ENCODE data around the gene RAB40C.
"Not testable (repeated sequence)": the region's sequence is repeated elsewhere in the genome, so short reads cannot be mapped to it uniquely, and the experiment has no call there.

The RAB40C gene

DNA sequence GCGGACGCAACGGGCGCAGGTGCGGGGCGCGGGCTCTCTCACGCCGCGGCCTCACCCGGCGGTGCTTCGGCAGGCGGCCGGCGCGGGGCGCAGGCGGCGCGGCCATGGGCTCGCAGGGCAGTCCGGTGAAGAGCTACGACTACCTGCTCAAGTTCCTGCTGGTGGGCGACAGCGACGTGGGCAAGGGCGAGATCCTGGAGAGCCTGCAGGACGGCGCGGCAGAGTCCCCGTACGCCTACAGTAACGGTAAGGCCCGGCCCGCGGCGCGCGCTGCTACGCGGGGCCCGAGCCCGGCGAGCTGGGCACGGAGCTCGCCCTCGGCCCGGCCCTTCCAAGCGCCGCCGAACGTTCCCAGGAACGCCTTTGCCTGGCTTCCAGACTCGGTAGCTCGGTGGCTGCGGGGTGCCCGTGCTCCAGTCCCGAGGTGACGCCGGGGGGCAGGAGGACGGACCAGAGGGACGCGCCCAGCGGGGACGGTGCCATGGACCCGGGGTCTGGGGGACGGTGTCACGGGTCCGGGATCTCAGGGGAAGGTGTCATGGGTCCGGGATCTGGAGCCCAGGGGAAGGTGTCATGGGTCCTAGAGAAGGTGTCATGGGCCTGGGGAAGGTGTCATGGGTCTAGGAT lies 435 bp downstream of the RAB40C start:
- peak; percentile 44 for DNase-seq (ENCODE audit: low read depth)

DNA sequence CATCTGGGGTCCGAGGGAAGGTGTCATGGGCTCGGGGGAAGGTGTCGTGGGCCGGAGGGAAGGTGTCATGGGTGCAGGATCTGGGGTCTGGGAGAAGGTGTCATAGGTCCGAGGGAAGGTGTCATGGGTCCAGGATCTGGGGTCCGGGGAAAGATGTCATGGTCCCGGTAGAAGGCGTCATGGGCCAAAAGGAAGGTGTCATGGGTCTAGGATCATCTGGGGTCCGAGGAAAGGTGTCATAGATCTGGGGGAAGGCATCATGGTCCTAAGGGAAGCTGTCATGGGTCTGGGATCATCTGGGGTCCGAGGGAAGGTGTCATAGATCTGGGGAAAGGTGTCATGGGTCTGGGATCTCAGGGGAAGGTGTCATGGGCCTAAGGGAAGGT lies 942 bp downstream of the RAB40C start:
- no peak for DNase-seq (ENCODE audit: low read depth)

DNA sequence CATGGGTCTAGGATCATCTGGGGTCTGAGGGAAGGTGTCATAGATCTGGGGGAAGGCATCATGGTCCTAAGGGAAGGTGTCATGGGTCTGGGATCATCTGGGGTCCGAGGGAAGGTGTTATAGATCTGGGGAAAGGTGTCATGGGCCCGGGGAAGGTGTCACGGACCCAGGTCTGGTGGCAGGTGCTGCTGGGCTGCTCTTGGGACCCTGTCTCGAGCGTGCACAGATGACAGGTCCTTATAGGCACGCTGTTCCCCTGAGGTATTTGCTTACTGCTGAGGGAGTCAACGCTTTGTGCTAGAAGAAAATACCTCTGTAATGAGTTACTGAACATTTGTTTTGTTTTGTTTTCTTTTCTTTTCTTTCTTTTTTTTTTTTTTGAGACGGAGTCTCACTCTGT lies 1.4 kb downstream of the RAB40C start:
- no peak for DNase-seq (ENCODE audit: low read depth)

DNA sequence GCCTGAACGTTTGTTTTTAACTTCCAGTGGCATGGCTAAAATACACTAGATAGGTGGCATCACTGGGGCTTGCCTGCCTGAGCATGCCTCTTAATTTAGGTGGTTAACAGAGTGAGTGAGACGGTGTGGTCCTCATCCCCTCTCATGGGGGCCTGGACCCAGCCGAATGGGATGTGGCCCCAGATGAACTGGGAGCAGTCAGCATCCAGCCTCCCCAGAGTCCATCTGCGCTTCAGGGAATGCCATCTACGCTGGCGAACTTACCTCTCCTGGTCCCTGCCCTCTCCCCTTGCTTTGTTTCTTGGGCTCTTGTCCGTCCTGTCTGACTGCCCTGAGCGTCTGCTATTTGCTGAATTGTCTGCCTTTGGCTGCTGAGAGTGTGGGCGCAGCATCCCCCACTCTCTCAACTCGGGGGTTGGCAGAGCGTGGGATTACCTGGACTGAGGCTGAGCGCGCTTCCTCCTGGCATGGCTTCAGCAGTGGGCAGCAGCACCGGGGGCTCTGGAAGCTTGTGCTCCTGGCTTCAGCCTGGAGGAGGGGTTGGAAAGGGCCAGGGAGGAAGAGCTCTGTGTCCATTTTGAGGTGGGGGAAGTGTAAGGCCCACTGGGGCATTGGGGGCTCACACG lies 2.1 kb downstream of the RAB40C start:
- no peak for DNase-seq (ENCODE audit: low read depth)

DNA sequence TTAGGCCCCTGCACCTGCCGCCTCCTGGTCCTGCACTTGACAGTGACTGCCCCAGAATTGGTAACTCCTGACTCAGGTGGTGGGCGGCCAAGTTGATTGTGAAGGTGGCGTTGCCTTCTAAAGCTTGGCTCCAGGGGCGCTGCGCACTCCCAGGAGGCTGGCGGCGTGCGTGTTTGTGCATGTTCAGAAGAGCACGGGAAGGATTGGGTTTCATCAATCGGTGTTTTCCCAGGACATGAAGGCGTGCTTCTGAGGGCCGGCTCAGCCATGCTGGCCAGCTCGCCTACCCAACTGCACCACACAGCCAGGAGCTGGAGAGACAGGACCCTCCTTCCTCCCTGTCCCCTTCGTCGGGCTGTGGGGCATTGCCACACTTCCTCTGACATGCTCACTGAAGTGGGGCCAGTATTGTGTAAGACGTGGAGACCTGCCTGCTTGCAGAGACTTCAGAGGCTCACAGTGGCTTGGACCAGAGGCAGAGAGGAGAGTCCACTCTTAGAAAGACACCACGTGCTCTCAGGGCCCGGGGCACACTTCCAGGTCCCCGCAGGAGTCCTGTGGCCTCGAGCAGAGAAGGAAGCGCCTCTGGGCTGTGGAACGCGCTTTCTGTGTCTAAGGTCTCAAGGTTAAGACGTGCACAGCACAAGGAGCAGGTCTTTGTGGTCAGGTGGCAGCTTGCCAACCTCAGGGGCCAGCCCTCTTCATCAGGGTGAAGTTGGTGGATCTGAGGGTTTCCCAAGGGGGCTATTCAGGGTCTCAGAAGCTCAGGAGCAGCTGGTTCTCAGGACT lies 2.8 kb downstream of the RAB40C start:
- DNase-seq (ENCODE audit: low read depth): peak; percentile 53

DNA sequence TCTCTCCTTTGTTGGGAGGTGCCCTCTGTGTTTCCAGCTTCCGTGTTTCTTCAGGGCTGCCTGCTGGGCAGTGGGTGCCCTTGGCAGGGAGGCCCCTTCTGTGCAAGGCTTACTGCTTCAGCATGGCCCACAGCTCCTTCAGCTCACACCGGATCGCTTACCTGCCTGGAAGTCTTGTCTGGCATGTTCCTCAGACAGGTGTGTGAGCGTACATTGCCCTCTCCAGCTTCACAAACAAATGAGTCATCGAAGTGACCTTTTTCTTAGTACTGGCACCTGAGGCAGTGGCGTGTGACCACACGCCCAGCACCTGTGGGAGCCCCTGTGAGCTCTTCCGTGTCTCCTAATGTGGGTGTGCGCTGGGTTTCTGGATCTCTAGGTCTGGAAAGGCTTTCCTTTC lies 3.5 kb downstream of the RAB40C start:
- no peak for DNase-seq (ENCODE audit: low read depth)

DNA sequence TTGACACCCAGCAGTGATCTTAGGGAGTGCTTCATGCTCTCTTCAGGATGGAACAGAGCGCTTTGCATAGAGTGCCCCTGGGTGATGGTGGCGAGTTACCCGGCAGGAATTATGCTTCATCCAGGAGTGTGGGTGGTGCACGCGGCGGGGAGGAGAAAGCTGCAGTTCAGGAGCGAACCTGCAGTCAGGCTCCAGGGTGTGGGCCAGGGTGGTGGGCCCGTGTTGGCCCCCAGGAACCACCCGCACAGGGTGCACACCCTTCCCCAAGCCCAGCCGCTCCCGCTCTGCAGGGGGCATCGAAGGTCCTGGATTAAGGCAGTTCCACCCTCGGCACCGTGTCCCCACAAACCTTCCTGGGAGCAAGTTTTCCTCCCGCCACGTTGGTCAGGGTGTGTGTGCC lies 3.9 kb downstream of the RAB40C start:
- DNase-seq (ENCODE audit: low read depth): no peak

DNA sequence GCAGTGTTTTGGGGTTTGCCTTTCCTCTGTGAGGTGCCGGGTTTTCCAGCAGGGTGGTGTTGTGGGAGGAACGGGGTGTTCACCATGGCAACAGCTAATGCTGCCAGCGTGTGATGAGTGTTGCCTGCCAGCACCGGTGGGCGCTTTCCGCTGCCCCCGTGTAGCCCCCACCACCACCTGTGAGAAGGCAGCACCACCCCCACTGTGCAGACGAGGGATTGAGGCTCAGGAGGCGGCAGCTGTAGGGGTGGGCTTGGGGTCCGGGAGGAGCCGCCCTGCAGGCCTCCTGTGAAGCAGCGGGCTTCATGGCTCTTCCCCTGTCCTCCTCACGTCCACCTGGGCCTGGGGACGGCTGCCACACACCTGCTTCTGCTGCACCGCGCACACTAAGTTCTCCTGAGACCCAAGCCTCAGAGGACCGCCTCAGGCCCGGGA lies 5.2 kb downstream of the RAB40C start:
- no peak for DNase-seq (ENCODE audit: low read depth)

DNA sequence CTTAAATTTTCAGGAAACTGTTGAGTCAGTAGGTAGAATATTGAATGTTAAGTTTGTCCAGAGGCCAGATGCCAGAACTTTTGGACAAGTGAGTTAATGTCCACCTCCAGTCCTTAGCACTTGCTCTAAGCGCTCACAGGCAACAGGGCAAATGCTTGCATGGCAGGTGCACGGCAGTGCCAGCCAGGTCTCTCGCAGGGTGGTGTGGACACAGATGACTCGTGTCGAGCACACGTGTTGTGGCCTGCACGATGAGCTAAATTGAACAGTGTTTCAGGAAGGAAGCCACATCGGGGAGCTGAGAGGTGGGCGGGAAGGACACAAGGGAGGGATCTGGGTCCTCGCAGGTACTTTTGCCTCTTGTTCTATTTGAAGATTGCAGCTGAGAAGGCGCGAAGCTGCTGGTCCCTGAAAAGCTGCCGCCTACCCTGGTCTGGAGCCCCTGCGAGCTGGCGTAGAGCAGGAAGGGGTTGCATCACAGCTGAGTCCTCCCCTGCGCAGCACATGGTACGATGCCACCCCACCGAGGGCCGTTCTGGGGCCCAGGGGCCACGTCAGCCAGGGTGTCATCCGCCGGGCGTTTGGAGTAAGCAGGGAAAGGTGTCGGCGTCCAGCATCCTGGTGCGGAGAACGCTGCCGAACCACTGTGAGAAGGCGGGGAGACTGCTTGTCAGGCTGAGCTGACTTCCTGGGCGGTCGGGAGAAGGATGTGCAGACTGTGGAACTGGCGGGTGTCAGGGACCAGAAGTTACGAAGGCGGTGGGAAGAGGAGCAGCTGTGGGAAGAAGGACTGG lies 6.3 kb downstream of the RAB40C start:
- DNase-seq (ENCODE audit: low read depth): no peak

DNA sequence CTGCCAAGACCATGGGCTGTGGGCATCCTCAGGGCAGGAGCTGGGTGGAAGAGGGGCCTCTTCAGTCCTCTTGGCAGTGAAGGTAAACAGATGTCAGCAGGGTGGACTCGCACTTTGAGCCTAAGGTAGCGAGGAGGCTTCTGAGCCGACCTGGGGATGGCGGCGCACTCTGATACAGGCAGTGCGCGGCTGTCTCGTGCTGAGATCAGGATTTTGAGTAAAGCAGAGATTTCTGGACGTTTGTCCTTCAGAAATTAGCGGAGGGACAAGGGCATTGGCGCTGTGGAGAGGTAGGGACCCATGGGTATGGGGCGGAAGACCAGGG lies 6.8 kb downstream of the RAB40C start:
- DNase-seq (ENCODE audit: low read depth): no peak

DNA sequence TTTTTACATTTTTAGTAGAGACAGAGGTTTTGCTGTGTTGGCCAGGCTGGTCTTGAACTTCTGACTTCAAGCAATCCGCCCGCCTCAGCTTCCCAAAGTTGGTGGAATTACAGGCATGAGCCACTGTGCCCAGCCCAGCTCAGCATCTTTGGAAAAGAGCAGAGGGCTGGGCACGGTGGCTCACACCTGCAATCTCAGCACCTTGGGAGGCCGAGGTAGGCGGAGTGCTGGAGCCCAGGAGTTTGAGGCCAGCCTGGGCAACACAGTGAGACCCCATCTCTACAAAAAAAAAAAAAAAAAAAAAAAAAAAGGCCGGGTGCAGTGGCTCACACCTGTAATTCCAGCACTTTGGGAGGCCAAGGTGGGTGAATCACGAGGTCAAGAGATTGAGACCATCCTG lies 7.8 kb downstream of the RAB40C start:
- not testable (repeated sequence) for DNase-seq (ENCODE audit: low read depth)

DNA sequence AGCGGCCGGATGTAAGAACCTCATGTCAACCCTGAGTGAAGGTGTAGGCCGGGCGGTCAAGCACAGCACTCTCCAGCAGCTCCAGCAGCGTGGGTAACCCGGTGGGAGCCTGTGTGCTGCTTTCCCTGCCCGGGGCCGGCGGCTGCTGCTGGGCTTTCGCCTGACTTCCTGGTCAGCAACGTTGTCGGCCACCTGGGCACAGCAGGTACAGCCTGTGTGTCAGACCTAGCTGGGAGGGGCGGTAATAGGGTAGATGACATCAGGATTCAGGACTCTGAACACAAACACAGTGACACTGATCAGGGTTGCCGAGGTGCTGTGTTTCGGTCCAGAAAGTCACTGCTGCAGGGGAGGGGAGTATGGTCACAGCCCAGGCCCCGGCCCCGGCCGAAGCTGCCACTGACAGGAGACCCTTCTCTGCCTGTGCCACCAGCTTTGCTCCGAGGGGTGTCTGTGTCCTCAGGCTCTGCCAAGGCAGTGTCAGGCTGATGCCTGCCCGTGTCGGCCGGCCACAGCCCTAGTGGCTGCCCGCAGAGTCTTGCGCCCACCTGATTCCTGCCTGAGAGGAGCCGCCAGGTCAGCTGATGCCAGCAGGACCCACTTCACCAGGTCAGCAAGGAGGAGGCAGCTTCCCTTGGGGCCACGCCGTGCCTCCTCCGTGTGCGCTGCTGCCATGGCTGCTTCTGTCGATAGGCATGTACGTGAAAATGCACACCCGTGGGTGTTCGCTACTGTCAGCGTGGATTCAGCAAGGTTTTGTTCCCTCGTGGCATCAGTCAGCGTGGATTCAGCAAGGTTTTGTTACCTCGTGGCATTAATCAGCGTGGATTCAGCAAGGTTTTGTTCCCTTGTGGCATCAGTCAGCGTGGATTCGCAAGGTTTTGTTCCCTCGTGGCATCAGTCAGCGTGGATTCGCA lies 9.2 kb downstream of the RAB40C start:
- no peak for DNase-seq (ENCODE audit: low read depth)

DNA sequence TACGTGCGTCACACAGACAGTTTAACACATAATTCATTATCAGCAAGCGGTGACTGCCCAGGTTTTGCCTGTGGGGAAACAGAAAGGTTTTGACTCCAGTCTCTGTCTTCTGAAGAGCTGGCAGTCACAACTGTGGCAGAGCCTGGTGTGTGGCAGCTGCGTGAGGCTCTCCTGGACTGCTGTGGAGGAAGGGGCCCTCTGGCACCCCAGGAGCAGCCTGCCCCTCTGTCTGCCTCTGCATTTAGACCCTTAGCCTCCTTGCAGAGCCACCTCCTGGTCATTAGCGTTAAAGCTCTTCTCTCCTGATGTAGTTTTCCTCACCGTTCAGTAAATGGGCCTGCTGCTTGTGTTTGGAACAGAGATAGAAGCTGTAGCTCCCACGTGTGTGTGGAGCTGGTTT lies 10.9 kb downstream of the RAB40C start:
- DNase-seq (ENCODE audit: low read depth): no peak

DNA sequence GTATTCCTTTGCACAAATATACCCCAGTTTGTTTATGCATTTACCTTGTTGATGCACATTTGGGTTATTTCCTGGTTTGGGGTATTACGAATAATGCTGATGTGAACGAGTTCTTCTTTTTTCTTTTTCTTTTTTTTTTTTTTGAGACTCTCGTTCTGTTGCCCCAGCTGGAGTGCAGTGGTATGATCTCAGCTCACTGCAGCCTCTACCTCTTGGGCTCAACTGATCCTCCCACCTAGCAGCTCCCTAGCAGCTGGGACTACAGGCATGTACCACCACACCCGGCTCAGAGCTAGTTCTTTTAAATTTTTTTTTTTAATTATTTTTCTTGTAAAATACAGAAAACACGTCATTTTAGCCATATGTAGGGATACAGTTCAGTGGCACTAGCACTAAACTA lies 14.1 kb downstream of the RAB40C start:
- no peak for DNase-seq (ENCODE audit: low read depth)

DNA sequence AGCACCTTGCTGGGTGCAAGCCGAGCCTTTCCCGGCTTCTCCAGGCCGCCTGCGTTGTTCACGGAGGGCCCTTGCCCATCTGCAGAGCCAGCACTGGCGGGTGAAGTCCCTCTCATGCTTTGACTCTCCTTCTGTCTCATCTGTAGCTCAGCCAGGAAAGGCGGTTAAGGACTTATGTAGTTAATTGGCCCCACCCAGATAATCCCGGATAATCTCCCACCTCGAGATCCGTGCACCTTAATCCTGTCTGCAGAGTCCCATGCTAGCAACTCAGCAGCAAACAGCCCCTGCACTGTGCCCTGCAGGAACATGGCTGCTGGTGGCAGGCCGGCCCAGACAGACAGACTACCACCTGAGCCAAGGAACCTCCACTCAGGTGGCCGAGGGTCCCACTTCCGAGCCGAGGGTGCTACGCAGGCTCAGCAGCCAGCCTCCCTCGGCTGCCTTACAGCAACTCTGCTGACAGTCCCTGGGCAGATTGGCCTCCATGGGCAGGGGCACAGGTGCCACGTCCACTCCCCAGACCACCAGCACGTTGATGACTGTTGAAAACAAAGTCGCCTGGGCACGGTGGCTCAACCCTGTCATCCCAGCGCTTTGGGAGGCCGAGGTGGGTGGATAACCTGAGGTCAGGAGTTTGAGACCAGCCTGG lies 16.9 kb downstream of the RAB40C start:
- no peak for DNase-seq (ENCODE audit: low read depth)

DNA sequence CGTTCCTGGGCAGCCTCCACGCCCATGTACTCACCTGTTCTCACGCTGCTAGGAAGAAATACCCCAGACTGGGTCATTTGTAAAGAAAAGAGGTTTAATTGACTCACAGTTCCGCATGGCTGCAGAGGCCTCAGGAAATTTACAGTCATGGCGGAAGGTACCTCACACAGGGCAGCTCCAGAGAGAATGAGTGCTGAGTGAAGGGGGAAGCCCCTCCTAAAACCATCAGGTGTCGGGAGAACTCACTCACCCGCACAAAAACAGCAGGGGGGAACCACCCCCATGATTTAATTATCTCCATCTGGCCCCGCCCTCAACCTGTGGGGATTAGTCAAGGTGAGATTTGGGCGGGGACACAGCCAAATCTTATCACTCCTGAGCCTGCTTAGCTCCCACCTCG lies 18.2 kb downstream of the RAB40C start:
- no peak for DNase-seq (ENCODE audit: low read depth)

DNA sequence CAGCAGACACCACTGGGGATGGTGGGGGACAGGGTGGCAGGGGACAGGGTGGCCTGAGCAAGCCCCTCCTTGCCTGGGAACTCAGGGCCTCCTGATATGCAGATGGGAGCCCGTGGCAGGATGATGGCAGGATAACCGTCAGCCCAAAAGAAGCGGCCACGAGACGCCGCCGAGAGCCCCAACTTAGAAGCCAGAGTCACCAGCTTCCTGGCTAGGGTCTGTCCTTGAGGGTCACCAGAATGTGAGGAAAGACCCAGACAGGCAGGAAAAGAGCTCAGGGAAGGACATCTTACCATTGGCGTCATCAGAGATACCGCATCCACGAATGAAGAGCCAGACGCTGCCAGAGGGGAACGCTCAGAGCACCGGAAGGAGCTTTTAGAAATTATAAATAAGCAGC lies 19.4 kb downstream of the RAB40C start:
- DNase-seq (ENCODE audit: low read depth): no peak

DNA sequence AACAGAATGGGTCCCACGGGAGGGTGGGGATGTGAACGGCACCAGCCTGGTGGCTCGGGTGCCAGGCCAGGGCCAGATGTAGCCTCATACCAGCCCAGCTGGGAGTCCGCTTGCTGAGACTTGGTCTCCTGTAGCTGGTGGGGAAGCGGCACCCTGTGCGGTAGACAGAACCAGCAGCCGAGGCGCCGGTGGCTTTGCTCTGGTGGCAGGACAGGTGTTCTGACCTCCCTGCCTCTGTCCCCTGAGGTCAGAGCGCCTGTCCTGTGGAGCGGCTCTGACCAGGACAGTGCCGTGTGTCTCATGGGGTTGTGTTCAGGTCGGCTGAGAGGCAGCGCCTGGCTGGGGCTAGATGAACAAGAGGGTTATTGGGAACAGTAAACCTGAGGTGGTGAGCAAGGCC lies 20.1 kb downstream of the RAB40C start:
- DNase-seq (ENCODE audit: low read depth): no peak

DNA sequence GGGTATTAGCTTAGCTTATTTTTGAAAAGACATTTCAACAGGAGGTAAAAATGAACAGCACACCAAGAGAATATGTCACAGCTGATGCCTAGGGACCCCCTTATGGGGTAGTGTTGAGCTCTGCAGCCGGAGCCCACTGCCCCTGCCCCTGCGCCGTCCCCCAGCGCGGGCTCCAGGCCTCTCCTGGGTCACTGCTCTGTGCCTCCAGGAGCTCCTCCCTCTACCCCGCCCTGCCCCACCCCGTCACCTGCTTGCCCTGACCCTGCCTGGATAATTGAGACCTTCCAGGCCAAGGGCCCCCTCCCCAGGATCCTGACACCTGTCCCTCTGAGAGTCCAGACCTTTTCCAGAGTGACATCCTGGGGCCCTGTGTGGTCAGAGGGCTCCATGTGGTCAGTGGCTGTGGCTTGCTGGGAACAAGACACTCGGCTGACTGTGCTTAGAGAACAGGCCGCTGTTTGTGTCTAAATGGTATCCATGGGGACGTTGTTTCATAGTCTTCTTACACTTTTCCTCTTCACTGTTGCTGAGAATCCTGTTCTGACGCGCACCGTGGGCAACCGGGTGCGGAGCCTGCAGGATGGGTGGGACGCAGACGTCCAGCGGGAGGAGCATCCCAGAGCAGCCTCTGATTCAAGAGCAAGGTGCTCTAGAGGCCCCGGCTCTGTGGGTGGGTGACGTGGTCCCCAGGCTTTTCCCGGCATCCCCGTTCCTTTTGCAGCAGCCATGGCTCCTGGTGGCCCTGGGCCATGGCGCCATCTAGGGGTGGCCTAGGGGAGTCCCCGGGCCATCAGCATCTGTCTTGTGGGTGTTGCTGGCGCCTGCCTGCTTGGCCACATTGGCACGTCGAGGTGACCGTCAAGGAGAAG lies 20.9 kb downstream of the RAB40C start:
- DNase-seq (ENCODE audit: low read depth): no peak

DNA sequence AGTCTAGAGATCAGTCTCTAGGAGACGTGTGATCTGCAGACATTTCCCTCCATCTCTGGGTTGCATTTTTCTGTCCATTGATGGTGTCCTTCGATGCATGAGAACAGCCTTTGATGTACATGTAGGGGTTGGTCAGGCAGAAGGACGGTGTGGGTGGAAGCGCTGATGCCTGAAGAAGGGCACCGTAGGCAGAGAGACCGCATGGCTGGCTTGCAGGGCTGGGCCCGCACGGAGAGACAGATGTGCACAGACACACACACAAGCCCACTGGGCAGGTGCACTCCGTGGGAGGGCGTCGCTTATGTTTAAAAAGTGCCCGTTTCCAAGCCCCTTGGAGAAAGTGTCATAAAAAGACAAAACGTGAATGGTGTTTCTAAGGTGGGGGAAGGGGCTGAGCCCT lies 25.3 kb downstream of the RAB40C start:
- DNase-seq (ENCODE audit: low read depth): no peak
